HCT116 (cell line): ENCODE measurements around the gene DLD. TPM values are rescaled to one million over a fixed set of nuclear protein-coding genes. Genes with fewer than 3 reads are reported as not detected.

Experiments used
- ATAC-seq: fragments of 200-7000 bp; cut with Tn5 transposase; 2 replicates; pipeline ENCODE4 v1.9.1; 2020; ENCODE audit warnings: mild to moderate bottlenecking, moderate library complexity
- BruUV-seq: library from RNA; stranded (reverse); fragments of 400-500 nt; replicated peaks from 2 replicates; lab custom pipeline; 2021; lab: Mats Ljungman, UMichigan
- CTCF ChIA-PET: fragments of 300-600 bp; sonication (Branson Sonifier 250); formaldehyde crosslinking; loops from one replicate; lab custom pipeline; 2021; ENCODE audit warnings: antibody characterized with exemption; lab: Charles Lee
- POLR2A ChIA-PET: fragments of 300-600, 350-600 bp; sonication (Branson Sonifier 250); formaldehyde crosslinking; loops from one replicate; lab custom pipeline; 2021; ENCODE audit warnings: antibody characterized with exemption; lab: Charles Lee
- RAD21 ChIA-PET, 2 experiments: fragments of 300-600 bp; sonication (Branson Sonifier 250); formaldehyde crosslinking; loops; one replicate each; lab custom pipeline; 2023; ENCODE audit warnings: low total read pairs in 2 of 2; ENCODE audit not compliant: uncharacterized antibody in 2 of 2, unreplicated experiment in 2 of 2, low non-redundant PET in 1 of 2; lab: Charles Lee
- DNase-seq: peaks from one replicate; pipeline ENCODE4 v3.0.0-alpha.2; 2010; ENCODE audit warnings: low read depth, low spot score
- H2AFZ ChIP-seq: fragments of 200-600 bp; shearing (Covaris generic), sonication (generic); 2 replicates; pipeline ENCODE4 v1.6.1; 2017; ENCODE audit warnings: low read depth, mixed run types, mixed read lengths, antibody characterized with exemption, low read length; ENCODE audit not compliant: poor library complexity, severe bottlenecking
- H3K27ac ChIP-seq: 2 replicates; pipeline ENCODE4 v1.5.1; 2012; ENCODE audit warnings: low read depth, low read length
- H3K27me3 ChIP-seq: fragments of 200-600 bp; sonication (generic); 2 replicates; pipeline ENCODE4 v1.6.1; 2016; ENCODE audit warnings: mixed run types, low read length, mixed read lengths; ENCODE audit not compliant: insufficient read depth
- H3K36me3 ChIP-seq, 2 experiments: fragments of 200-500 bp in 1 of 2; fragments of 200-600 bp in 1 of 2; sonication (Bioruptor generic) in 1 of 2; sonication (generic) in 1 of 2; 2 replicates each; pipeline versions ENCODE4 v1.5.1 to v1.6.1; 2014 to 2016; ENCODE audit warnings: low read length in 2 of 2, inconsistent platforms in 1 of 2, mixed read lengths in 1 of 2, mixed run types in 1 of 2; ENCODE audit not compliant: insufficient read depth in 2 of 2, control insufficient read depth in 1 of 2
- H3K4me1 ChIP-seq, 2 experiments: fragments of 200-600 bp in 1 of 2; sonication (generic) in 1 of 2; 2 replicates each; pipeline versions ENCODE4 v1.5.1 to v1.6.1; 2012 to 2017; ENCODE audit warnings: low read length in 2 of 2, inconsistent platforms in 1 of 2, mild to moderate bottlenecking in 1 of 2, mixed read lengths in 1 of 2, mixed run types in 1 of 2, moderate library complexity in 1 of 2; ENCODE audit not compliant: insufficient read depth in 2 of 2, control insufficient read depth in 1 of 2
- H3K4me2 ChIP-seq: fragments of 200-600 bp; sonication (generic); 2 replicates; pipeline ENCODE4 v1.6.1; 2017; ENCODE audit warnings: mixed run types, low read length, mixed read lengths
- H3K4me3 ChIP-seq, 2 experiments: fragments of 200-600 bp in 1 of 2; sonication (generic) in 1 of 2; replicated peaks in 1 of 2; 2 replicates each; pipeline ENCODE4 v1.5.1; 2011 to 2016; ENCODE audit warnings: low read length in 2 of 2, control low read depth in 1 of 2, low read depth in 1 of 2, mild to moderate bottlenecking in 1 of 2, mixed read lengths in 1 of 2, mixed run types in 1 of 2
- H3K79me2 ChIP-seq: fragments of 200-600 bp; sonication (generic); 2 replicates; pipeline ENCODE4 v1.6.1; 2017; ENCODE audit warnings: mild to moderate bottlenecking, mixed run types, low read length, moderate library complexity, mixed read lengths; ENCODE audit not compliant: insufficient read depth
- H3K9ac ChIP-seq: fragments of 200-600 bp; sonication (generic); 2 replicates; pipeline ENCODE4 v1.6.1; 2016; ENCODE audit warnings: low read length, mixed read lengths
- H3K9me2 ChIP-seq: fragments of 200-600 bp; sonication (generic), shearing (Covaris generic); 2 replicates; pipeline ENCODE4 v1.6.1; 2017; ENCODE audit warnings: mixed run types, mild to moderate bottlenecking, moderate library complexity; ENCODE audit not compliant: insufficient read depth
- H3K9me3 ChIP-seq, 2 experiments: fragments of 200-500 bp in 1 of 2; fragments of 200-600 bp in 1 of 2; sonication (Bioruptor generic) in 1 of 2; sonication (generic) in 1 of 2; 2 replicates each; pipeline ENCODE4 v1.6.1; 2014 to 2017; ENCODE audit warnings: low read length in 2 of 2, mixed read lengths in 2 of 2, inconsistent platforms in 1 of 2, low read depth in 1 of 2, mild to moderate bottlenecking in 1 of 2, mixed run types in 1 of 2, moderate library complexity in 1 of 2; ENCODE audit not compliant: control insufficient read depth in 1 of 2, insufficient read depth in 1 of 2
- H4K20me1 ChIP-seq: fragments of 200-600 bp; sonication (generic), shearing (Covaris generic); 2 replicates; pipeline ENCODE4 v1.6.1; 2017; ENCODE audit warnings: mixed run types, mild to moderate bottlenecking, moderate library complexity; ENCODE audit not compliant: insufficient read depth
- ELF1 ChIP-seq: IDR thresholded peaks from 2 replicates; pipeline ENCODE4 v1.6.1; 2012; ENCODE audit warnings: low read depth, borderline replicate concordance
- EZH2 ChIP-seq: fragments of 200-600 bp; sonication (generic); IDR thresholded peaks from 2 replicates; pipeline ENCODE4 v1.6.1; 2017; ENCODE audit warnings: antibody characterized with exemption, mixed run types
- EZH2phosphoT487 ChIP-seq: fragments of 200-600 bp; IDR thresholded peaks from 2 replicates; pipeline ENCODE4 v1.6.1; 2018; ENCODE audit warnings: antibody characterized with exemption, borderline replicate concordance
- FOSL1 ChIP-seq: IDR thresholded peaks from 2 replicates; pipeline ENCODE4 v1.6.1; 2012; ENCODE audit warnings: low read depth
- JUND ChIP-seq: IDR thresholded peaks from 2 replicates; pipeline ENCODE4 v1.6.1; 2012
- POLR2A ChIP-seq: IDR thresholded peaks from 2 replicates; pipeline ENCODE4 v1.7.0; 2011; ENCODE audit warnings: borderline replicate concordance; ENCODE audit not compliant: insufficient read depth, insufficient read length; ENCODE audit errors: extremely low read depth
- POLR2AphosphoS5 ChIP-seq: IDR thresholded peaks from 2 replicates; pipeline ENCODE4 v1.6.1; 2011; ENCODE audit warnings: mild to moderate bottlenecking, low read depth, low read length, moderate library complexity
- RAD21 ChIP-seq: IDR thresholded peaks from 2 replicates; pipeline ENCODE4 v1.6.1; 2012; ENCODE audit warnings: low read depth, mild to moderate bottlenecking
- SIN3A ChIP-seq: IDR thresholded peaks from 2 replicates; pipeline ENCODE4 v1.6.1; 2012; ENCODE audit warnings: low read depth
- SP1 ChIP-seq: IDR thresholded peaks from 2 replicates; pipeline ENCODE4 v1.6.1; 2012; ENCODE audit warnings: low read depth
- TCF7L2 ChIP-seq: IDR thresholded peaks from 2 replicates; pipeline ENCODE4 v1.7.0; 2011; ENCODE audit warnings: borderline replicate concordance, inconsistent platforms; ENCODE audit not compliant: insufficient read depth, insufficient read length; ENCODE audit errors: extremely low read depth
- YY1 ChIP-seq: IDR thresholded peaks from 2 replicates; pipeline ENCODE4 v1.6.1; 2011; ENCODE audit warnings: low read length, low read depth, moderate library complexity, mild to moderate bottlenecking; ENCODE audit not compliant: insufficient replicate concordance; ENCODE audit errors: extremely low read depth
- ZFX ChIP-seq: fragments of 450-650 bp; IDR thresholded peaks from 2 replicates; pipeline ENCODE4 v1.6.1; 2017
- ZNF274 ChIP-seq: fragments of 200-500 bp; sonication (Bioruptor generic); IDR thresholded peaks from 2 replicates; pipeline ENCODE4 v1.6.1; 2014; ENCODE audit warnings: mild to moderate bottlenecking, low read depth, low read length, inconsistent platforms
- intact Hi-C: fragments of 100-400 bp; cut with micrococcal nuclease; formaldehyde crosslinking; loops from 2 replicates; pipeline ENCODE4 v1.10.0; 2022
- total RNA-seq: library from RNA; stranded (reverse); gene quantifications from one replicate; pipeline ENCODE4 v1.2.1, GENCODE V29; 2021; ENCODE audit not compliant: unreplicated experiment
- TF ChIP-seq, protein P1 (sequence below): IDR thresholded peaks from 2 replicates; pipeline ENCODE4 v1.6.1; 2012
- TF ChIP-seq, protein P2 (sequence below), 3 experiments: fragments of 200-600 bp in 1 of 3; sonication (generic) in 1 of 3; IDR thresholded peaks in 2 of 3; conservative IDR thresholded peaks in 1 of 3; 2 replicates each; pipeline ENCODE4 v1.5.1; 2012 to 2017; ENCODE audit warnings: low read depth in 2 of 3, low read length in 2 of 3, antibody characterized with exemption in 1 of 3, borderline replicate concordance in 1 of 3, control low read depth in 1 of 3, mild to moderate bottlenecking in 1 of 3, mixed read lengths in 1 of 3, mixed run types in 1 of 3, moderate library complexity in 1 of 3; ENCODE audit not compliant: insufficient read depth in 1 of 3
- TF ChIP-seq, protein P3 (sequence below): IDR thresholded peaks from 2 replicates; pipeline ENCODE4 v1.6.1; 2011; ENCODE audit warnings: mild to moderate bottlenecking, low read length, moderate library complexity; ENCODE audit not compliant: insufficient replicate concordance; ENCODE audit errors: extremely low read depth

DLD gene
- total RNA-seq, 1 experiment from 2014 or later: 104 TPM

DNA sequence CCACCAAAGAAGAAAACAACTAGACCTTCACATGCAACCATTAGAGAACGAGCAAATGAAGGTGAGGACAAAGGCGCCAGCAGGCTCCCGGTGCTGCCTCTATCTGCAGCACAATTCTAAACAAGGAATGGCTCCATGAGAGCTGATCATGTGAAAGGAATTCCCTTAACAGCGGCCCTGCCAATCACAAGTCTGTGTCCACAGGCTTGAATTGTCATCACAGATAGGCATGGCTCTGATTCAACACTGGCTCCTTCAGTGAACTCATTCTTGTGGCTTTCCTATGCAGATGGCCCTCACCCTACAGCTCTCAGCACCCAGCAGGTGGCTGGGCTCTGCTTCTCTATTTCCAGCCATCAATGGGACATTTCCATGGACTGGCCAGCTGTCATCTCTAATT is 75.7 kb downstream of the DLD start:
- no peaks in the 10 kb centered on the region for H3K27me3 ChIP-seq
- CTCF ChIA-PET: no interaction called here
- H3K4me2 ChIP-seq: no peak overlapping the region
- BruUV-seq: no TSS peak
- no peak for DNase-seq
- no peaks in the 10 kb centered on the region for H3K9me3 ChIP-seq
- H3K36me3 ChIP-seq: peaks cover 0 to under 1% of the 10 kb centered on the region in 2 experiments; a peak in 2 of 4 replicates
- intact Hi-C loops: no loop called here
- ATAC-seq: peak; percentile 55; the same call in 1 of the 2 replicates
- H3K9ac ChIP-seq: no peak overlapping the region
- no peak overlapping the region for H2AFZ ChIP-seq
- RAD21 ChIA-PET: no interaction called here
- H3K27ac ChIP-seq: no peak overlapping the region
- H3K79me2 ChIP-seq: no peaks in the 10 kb centered on the region
- H3K4me1 ChIP-seq: no peaks in the 10 kb centered on the region; a peak in 1 of 4 replicates
- POLR2A ChIA-PET: no interaction called here
- no peak overlapping the region for H3K4me3 ChIP-seq
- no peaks in the 10 kb centered on the region for H3K9me2 ChIP-seq
- no peaks in the 10 kb centered on the region for H4K20me1 ChIP-seq
- TF ChIP-seq SIN3A: no peak
- no peak for TF ChIP-seq POLR2A

DNA sequence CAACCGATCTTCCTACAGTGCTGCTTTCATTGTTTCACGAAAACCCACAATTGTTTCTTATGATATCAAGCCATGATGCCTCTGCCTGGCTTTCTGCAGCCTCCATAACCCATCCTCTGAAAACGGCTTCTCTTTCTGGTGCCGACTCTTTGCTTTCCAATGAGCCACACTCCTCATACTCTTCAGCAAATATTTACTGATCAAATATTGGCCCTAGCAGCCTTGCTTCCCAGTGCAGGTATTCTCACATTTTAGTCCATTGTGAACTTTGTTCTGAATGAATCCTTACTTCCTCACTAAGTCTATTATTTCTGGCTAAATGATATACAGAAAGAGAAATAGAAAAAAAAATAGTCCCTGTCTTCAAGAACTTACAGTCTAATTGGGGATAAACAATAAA is 76.4 kb downstream of the DLD start:
- no peak overlapping the region for H3K4me2 ChIP-seq
- POLR2A ChIA-PET: no interaction called here
- ATAC-seq (no peak), DNase-seq (no peak)
- TF ChIP-seq EZH2 (no peak), TCF7L2 (no peak), ELF1 (no peak), ZNF274 (no peak), JUND (no peak), ZFX (no peak), POLR2A (no peak), EZH2phosphoT487 (no peak), SIN3A (no peak), SP1 (no peak), YY1 (no peak), POLR2AphosphoS5 (no peak), FOSL1 (no peak), RAD21 (no peak)
- TF ChIP-seq, protein P1, sequence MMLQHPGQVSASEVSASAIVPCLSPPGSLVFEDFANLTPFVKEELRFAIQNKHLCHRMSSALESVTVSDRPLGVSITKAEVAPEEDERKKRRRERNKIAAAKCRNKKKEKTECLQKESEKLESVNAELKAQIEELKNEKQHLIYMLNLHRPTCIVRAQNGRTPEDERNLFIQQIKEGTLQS: no peak
- TF ChIP-seq, protein P2, sequence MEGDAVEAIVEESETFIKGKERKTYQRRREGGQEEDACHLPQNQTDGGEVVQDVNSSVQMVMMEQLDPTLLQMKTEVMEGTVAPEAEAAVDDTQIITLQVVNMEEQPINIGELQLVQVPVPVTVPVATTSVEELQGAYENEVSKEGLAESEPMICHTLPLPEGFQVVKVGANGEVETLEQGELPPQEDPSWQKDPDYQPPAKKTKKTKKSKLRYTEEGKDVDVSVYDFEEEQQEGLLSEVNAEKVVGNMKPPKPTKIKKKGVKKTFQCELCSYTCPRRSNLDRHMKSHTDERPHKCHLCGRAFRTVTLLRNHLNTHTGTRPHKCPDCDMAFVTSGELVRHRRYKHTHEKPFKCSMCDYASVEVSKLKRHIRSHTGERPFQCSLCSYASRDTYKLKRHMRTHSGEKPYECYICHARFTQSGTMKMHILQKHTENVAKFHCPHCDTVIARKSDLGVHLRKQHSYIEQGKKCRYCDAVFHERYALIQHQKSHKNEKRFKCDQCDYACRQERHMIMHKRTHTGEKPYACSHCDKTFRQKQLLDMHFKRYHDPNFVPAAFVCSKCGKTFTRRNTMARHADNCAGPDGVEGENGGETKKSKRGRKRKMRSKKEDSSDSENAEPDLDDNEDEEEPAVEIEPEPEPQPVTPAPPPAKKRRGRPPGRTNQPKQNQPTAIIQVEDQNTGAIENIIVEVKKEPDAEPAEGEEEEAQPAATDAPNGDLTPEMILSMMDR (IDR thresholded peaks at IDR 0.05 in 2 of 3, conservative IDR thresholded peaks at IDR 0.05 in 1 of 3; ENCODE audit: borderline replicate concordance in 1 of 3, insufficient read depth in 1 of 3, low read depth in 2 of 3, low read length in 2 of 3): no peak
- TF ChIP-seq, protein P3, sequence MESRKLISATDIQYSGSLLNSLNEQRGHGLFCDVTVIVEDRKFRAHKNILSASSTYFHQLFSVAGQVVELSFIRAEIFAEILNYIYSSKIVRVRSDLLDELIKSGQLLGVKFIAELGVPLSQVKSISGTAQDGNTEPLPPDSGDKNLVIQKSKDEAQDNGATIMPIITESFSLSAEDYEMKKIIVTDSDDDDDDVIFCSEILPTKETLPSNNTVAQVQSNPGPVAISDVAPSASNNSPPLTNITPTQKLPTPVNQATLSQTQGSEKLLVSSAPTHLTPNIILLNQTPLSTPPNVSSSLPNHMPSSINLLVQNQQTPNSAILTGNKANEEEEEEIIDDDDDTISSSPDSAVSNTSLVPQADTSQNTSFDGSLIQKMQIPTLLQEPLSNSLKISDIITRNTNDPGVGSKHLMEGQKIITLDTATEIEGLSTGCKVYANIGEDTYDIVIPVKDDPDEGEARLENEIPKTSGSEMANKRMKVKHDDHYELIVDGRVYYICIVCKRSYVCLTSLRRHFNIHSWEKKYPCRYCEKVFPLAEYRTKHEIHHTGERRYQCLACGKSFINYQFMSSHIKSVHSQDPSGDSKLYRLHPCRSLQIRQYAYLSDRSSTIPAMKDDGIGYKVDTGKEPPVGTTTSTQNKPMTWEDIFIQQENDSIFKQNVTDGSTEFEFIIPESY: no peak
- H3K79me2 ChIP-seq: no peaks in the 10 kb centered on the region
- CTCF ChIA-PET: no interaction called here
- RAD21 ChIA-PET: no interaction called here
- H3K4me1 ChIP-seq: no peaks in the 10 kb centered on the region; a peak in 1 of 4 replicates
- no peaks in the 10 kb centered on the region for H4K20me1 ChIP-seq
- H3K9me2 ChIP-seq: no peaks in the 10 kb centered on the region
- H3K9ac ChIP-seq: no peak overlapping the region
- H3K4me3 ChIP-seq: no peak overlapping the region
- H3K36me3 ChIP-seq: no peaks in the 10 kb centered on the region; a peak in 1 of 4 replicates
- intact Hi-C loops: no loop called here
- BruUV-seq: no TSS peak
- no peak overlapping the region for H2AFZ ChIP-seq
- H3K9me3 ChIP-seq: no peaks in the 10 kb centered on the region
- no peak overlapping the region for H3K27ac ChIP-seq
- H3K27me3 ChIP-seq: no peaks in the 10 kb centered on the region
